Mucosa of rectum (tissue), 2 donors: ENCODE data around the gene ZNF511.
A peak's percentile ranks its signal among the peaks of the same experiment; 100 is the strongest.
"Not testable (repeated sequence)": the region's sequence is repeated elsewhere in the genome, so short reads cannot be mapped to it uniquely, and the experiment has no call there.

ENCODE experiments used
- H3K27ac ChIP-seq, 2 donors: one replicate each; pipeline ENCODE4 v1.7.0; 2013; ENCODE audit warnings: inconsistent platforms in 2 of 2, low read depth in 2 of 2, low read length in 2 of 2
- H3K27me3 ChIP-seq, 2 donors: one replicate each; pipeline ENCODE4 v1.7.0; 2013; ENCODE audit warnings: low read length in 2 of 2; ENCODE audit not compliant: control insufficient read depth in 2 of 2, insufficient read depth in 2 of 2
- H3K36me3 ChIP-seq, 2 donors: one replicate each; pipeline ENCODE4 v1.7.0; 2013; ENCODE audit warnings: low read length in 2 of 2; ENCODE audit not compliant: control insufficient read depth in 2 of 2, insufficient read depth in 2 of 2
- H3K4me1 ChIP-seq, 2 donors: one replicate each; pipeline ENCODE4 v1.7.0; 2013; ENCODE audit warnings: low read length in 2 of 2, mild to moderate bottlenecking in 1 of 2; ENCODE audit not compliant: control insufficient read depth in 2 of 2, insufficient read depth in 2 of 2
- H3K4me3 ChIP-seq, 2 donors: one replicate each; pipeline ENCODE4 v1.7.0; 2013; ENCODE audit warnings: low read length in 2 of 2
- H3K9ac ChIP-seq, 2 donors: one replicate each; pipeline ENCODE4 v1.7.0; 2013; ENCODE audit warnings: low read length in 2 of 2, low read depth in 1 of 2, mild to moderate bottlenecking in 1 of 2
- H3K9me3 ChIP-seq, 2 donors: one replicate each; pipeline ENCODE4 v1.7.0; 2013; ENCODE audit warnings: low read length in 2 of 2; ENCODE audit not compliant: control insufficient read depth in 2 of 2
- donor health status: healthy.
- donor health status: Normal muscosa, but diverticular disease.

Gene ZNF511

DNA sequence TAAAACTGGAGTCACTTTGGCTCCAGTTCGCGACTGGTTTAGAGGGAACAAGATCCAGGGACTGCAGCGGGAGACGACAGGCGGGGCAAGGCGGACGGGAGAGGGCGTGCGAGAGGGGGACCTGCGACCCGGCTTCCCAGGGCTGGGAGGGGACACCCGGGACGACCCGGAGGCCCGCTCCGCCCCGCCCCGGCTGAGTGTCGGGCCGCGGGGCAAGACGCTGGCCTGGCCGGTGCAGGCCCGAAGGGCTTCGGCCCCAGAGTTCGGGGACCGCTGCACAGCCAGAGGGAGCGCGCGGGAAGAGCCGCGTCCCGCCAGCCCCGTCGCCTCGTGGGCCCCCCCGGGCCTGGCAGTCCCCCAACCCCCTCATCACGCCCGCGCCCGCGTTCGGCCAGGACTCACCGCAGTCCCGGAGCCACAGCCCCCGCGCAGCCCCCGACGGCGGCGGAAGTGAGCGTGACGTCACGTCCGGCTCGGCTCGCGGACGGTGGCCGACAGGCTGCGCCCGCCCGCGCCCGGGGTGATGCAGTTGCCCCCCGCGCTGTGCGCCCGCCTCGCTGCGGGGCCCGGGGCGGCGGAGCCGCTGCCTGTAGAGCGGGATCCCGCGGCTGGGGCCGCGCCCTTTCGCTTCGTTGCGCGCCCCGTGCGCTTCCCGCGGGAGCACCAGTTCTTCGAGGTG lies at the start of gene ZNF511, which contains the start of gene TUBGCP2:
ZNF511 (plus strand) TSS at position 494 of the 679 bp plus-strand sequence; CDS start at position 524, 30 bp downstream.
TUBGCP2 (minus strand) TSS at position 452 of the 679 bp plus-strand sequence. CDS start 5,931 bp downstream, outside the sequence.
- Histone ChIP-seq H3K4me3 (peak within 1 kb of the TSS; percentile 83 to 88), H3K27me3 (no peaks in the 10 kb centered on the region), H3K9me3 (no peaks in the 10 kb centered on the region), H3K36me3 (peaks cover 14 to 16% of the 10 kb centered on the region in 2 donors), H3K4me1 (peaks cover 20 to 27% of the 10 kb centered on the region in 2 donors), H3K9ac (peak within 1 kb of the TSS; percentile 86 to 90), H3K27ac (peak within 1 kb of the TSS; percentile 96 to 97)

DNA sequence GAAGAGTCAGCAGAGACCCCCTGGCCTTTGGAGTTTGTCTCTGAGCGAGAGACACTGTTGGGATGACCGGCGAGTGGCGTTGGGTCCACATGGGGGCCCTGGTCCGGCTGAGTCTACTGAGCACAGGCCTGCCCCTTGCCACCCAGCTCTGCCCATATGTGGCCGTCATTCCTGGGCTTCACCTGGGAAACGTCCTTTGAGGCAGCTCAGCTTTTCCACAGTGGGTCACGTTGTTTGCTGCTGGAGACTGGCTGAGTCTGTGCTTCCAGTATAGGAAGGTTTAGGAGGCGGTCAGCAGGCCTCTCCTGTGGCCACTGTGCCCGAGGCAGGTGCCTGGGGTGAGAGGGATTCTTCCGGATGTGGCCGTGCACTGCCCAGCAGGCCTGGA lies 49.1 kb upstream of the ZNF511 start:
- Histone ChIP-seq H3K9me3 (no peaks in the 10 kb centered on the region), H3K4me3 (no peak overlapping the region), H3K36me3 (no peaks in the 10 kb centered on the region), H3K9ac (no peak overlapping the region), H3K27ac (peak overlapping the region; percentile 12 to 52), H3K27me3 (no peaks in the 10 kb centered on the region), H3K4me1 (peaks cover 44 to 51% of the 10 kb centered on the region in 2 donors)

- peaks cover 47 to 53% of the 10 kb centered on the region in 2 donors for H3K4me1 ChIP-seq
- peak overlapping the region; percentile 72 to 82 for H3K9ac ChIP-seq
- no peaks in the 10 kb centered on the region for H3K36me3 ChIP-seq
- H3K4me3 ChIP-seq, result peak overlapping the region; percentile 58 to 74
- H3K27me3 ChIP-seq, result no peaks in the 10 kb centered on the region
- H3K9me3 ChIP-seq, result no peaks in the 10 kb centered on the region
- H3K27ac ChIP-seq, result peak overlapping the region; percentile 87 to 91
Measured at GRCh38 chr10:133260895-133261725, 47.6 kb upstream of the ZNF511 start.

DNA sequence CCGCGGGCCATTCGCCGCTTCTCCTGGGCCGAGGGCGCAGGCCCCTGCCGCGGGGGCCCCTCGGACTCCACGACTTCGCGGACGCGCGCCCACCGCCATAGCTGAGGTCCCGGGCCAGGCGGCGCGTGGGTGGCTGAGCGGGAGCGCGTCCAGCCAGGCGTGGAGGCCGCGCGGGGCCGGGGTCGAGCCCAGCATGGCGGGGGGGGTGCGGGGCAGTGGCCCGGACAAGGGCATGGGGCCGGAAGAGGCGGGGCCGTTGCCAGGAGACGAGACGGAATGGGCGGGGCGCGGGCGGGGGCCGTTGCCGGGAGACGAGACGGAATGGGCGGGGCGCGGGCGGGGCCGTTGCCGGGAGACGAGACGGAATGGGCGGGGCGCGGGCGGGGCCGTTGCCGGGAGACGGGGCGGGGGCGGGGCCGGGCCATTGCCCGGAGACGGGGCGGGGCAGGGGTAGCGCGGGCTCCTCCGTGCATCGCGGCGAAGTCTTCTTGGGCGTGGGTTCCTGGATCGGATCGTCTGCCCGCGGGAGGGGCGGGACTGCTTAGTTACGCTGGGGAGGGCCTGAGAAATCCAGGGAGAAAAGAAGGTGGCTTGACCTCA lies 46.9 kb upstream of the ZNF511 start:
- Histone ChIP-seq H3K27me3 (no peaks in the 10 kb centered on the region), H3K4me1 (peaks cover 47 to 53% of the 10 kb centered on the region in 2 donors), H3K27ac (peak overlapping the region; percentile 87 to 91), H3K4me3 (peak overlapping the region; percentile 58 to 74), H3K36me3 (no peaks in the 10 kb centered on the region), H3K9me3 (no peaks in the 10 kb centered on the region), H3K9ac (peak overlapping the region; percentile 72 to 82)

DNA sequence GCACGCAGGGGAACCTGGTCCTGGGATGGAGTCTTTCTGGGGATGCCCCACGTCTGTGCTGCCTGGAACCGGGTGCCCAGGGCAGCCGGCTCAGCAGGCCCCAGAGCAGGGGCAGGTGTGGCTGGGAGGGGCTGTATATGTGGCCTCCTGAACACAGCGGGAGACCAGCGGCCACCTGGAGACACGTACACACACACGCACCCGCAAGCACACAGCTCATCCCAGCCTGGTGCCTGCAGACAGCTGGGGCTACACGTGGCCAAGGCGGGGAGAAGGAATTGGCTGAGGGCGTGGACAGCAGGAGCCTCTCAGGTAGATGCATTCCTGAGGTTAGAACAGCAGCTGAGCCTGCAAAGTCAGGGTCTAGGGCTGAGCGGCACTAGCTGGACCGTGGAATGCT lies 46.0 kb upstream of the ZNF511 start:
- peak overlapping the region in 1 of 2 donors; percentile 60 for H3K4me3 ChIP-seq
- H3K9ac ChIP-seq, result peak overlapping the region in 1 of 2 donors; percentile 25
- H3K4me1 ChIP-seq, result peaks cover 45 to 47% of the 10 kb centered on the region in 2 donors
- no peaks in the 10 kb centered on the region for H3K9me3 ChIP-seq
- no peak overlapping the region for H3K27ac ChIP-seq
- H3K36me3 ChIP-seq, result no peaks in the 10 kb centered on the region
- H3K27me3 ChIP-seq, result no peaks in the 10 kb centered on the region

DNA sequence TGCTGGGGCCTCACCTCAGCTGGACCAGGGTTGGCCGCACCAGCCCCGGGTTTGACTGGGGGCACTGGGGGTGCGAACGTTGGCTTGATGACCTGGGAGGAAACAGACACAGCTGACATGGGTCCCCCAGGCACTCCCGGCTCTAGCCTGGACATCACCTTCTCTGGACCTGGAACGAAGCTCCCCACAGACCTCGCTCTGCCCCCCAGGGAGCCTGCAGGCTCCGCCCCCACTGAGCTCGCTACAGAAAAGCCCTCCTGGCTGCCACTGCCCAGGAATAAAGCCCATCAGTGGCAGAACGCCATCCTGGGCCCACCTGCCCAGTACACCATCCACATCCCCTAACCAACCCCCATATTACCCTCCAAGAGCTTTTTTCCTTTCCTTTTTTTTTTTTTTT lies 45.0 kb upstream of the ZNF511 start:
- peaks cover 36 to 37% of the 10 kb centered on the region in 2 donors for H3K4me1 ChIP-seq
- H3K9ac ChIP-seq, result no peak overlapping the region
- no peaks in the 10 kb centered on the region for H3K36me3 ChIP-seq
- H3K4me3 ChIP-seq, result no peak overlapping the region
- no peak overlapping the region for H3K27ac ChIP-seq
- H3K9me3 ChIP-seq, result no peaks in the 10 kb centered on the region
- no peaks in the 10 kb centered on the region for H3K27me3 ChIP-seq

DNA sequence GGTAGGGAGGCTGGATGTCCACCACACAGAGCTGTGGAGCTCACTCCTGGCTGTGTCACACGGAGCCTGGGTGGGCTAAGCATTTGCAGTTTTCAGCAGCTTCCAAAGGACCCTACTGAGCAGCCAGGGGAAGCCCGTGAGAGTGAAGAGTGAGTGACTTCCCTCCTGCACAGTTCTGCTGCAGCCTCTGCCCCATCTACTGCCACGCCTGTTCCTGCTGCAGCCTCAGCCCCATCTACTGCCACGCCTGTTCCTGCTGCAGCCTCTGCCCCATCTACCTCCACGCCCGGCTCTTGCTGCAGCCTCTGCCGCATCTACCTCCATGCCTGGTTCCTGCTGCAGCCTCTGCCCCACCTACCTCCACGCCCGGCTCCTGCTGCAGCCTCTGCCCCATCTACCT lies 44.3 kb upstream of the ZNF511 start:
- Histone ChIP-seq H3K9me3 (no peaks in the 10 kb centered on the region), H3K27me3 (no peaks in the 10 kb centered on the region), H3K4me1 (peaks cover 30 to 34% of the 10 kb centered on the region in 2 donors), H3K9ac (peak overlapping the region in 1 of 2 donors; percentile 32), H3K27ac (no peak overlapping the region), H3K36me3 (no peaks in the 10 kb centered on the region), H3K4me3 (peak overlapping the region; percentile 26 to 30)

DNA sequence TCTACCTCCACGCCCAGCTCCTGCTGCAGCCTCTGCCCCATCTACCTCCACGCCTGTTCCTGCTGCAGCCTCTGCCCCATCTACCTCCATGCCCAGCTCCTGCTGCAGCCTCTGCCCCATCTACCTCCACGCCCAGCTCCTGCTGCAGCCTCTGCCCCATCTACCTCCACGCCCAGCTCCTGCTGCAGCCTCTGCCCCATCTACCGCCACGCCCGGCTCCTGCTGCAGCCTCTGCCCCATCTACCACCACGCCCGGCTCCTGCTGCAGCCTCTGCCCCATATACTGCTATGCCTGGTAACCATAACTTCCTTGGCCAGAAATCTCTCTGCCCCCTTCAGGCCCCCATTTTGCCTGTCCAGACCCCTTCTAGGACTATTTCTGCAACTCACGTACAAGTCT lies 43.7 kb upstream of the ZNF511 start:
- not testable (repeated sequence) for H3K4me3 ChIP-seq, H3K9ac ChIP-seq, H3K27me3 ChIP-seq, H3K27ac ChIP-seq, H3K36me3 ChIP-seq, H3K9me3 ChIP-seq
- peaks cover 30 to 34% of the 10 kb centered on the region in 2 donors for H3K4me1 ChIP-seq

DNA sequence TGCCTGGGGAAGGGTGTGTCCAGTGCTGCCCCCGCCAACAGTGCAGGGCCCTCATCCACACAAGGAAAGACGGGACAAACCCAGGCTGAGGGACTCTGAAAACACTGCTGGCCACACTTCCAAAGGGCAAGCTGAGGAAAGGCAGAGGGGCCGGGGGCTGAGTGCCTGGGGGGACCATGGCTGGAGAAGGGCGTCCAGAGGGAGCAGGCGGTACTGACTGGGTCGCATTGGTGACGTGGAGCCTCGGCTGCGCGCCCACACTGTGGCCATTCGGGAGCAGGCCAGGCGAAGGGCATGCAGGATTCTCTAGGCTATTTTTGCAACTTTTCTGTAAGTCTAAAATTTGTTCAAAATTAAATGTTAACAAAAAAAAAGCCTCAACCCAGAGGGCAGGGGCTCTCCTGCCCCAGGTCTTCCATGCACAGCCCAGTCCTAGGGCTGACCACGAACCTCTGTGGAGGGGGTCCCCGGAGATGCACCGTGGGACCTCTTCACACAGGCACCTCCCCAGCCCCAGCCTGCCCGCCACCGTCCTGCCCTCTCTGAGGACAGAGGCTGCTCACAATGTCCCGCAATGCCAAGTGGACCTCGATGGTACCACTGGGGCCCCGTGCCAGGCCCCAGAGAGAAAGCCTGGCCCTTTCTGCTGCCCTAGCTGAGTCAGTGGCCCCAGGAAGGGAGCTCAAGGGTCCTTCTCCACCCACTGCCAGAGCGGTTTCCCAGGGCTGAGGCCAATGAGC lies 42.5 kb upstream of the ZNF511 start:
- peaks cover 26 to 27% of the 10 kb centered on the region in 2 donors for H3K4me1 ChIP-seq
- H3K9me3 ChIP-seq, result no peaks in the 10 kb centered on the region
- no peak overlapping the region for H3K9ac ChIP-seq
- H3K4me3 ChIP-seq, result no peak overlapping the region
- no peaks in the 10 kb centered on the region for H3K36me3 ChIP-seq
- no peak overlapping the region for H3K27ac ChIP-seq
- H3K27me3 ChIP-seq, result no peaks in the 10 kb centered on the region
